Endothelial cell of umbilical vein (primary cell): ENCODE measurements around the gene DSCAML1. TPM values are rescaled to one million over a fixed set of nuclear protein-coding genes. Genes with fewer than 3 reads are reported as not detected.

Experiments
- BruUV-seq: library from RNA; stranded (reverse); fragments of 400-500 nt; replicated peaks from 2 replicates; lab custom pipeline; 2021; lab: Mats Ljungman, UMichigan
- CTCF ChIA-PET: fragments of 300-600, 350-600 bp; sonication (Branson Sonifier 250); formaldehyde crosslinking; loops from one replicate; lab custom pipeline; 2021; ENCODE audit warnings: antibody characterized with exemption, inconsistent platforms; lab: Charles Lee
- POLR2A ChIA-PET: fragments of 300-600, 350-600 bp; sonication (Branson Sonifier 250); formaldehyde crosslinking; loops from one replicate; lab custom pipeline; 2021; ENCODE audit warnings: antibody characterized with exemption, inconsistent platforms; lab: Charles Lee
- DNase-seq: peaks from one replicate; pipeline ENCODE4 v3.0.0-alpha.2; 2011; ENCODE audit warnings: low read depth, low spot score
- FAIRE-seq: peaks from 2 replicates; lab custom pipeline; 2011; peaks lifted over from hg19 to GRCh38; lab: Jason Lieb, UNC
- H2AFZ ChIP-seq: 2 replicates; pipeline ENCODE4 v1.6.0; 2012; ENCODE audit warnings: low read depth, low read length, control low read depth, inconsistent platforms
- H3K27ac ChIP-seq: 2 replicates; pipeline ENCODE4 v1.5.1; 2011; ENCODE audit warnings: low read depth, mild to moderate bottlenecking, control low read depth, low read length, moderate library complexity; ENCODE audit not compliant: insufficient read depth
- H3K27me3 ChIP-seq, 2 experiments: 2 replicates each; pipeline versions ENCODE4 v1.6.0 to v1.6.1; 2011; ENCODE audit warnings: low read length in 2 of 2, mixed read lengths in 1 of 2; ENCODE audit not compliant: control insufficient read depth in 2 of 2, insufficient read depth in 2 of 2
- H3K36me3 ChIP-seq, 2 experiments: 2 replicates in 1 of 2; 3 replicates in 1 of 2; pipeline ENCODE4 v1.5.1; 2011; ENCODE audit warnings: low read length in 2 of 2, mild to moderate bottlenecking in 1 of 2, moderate library complexity in 1 of 2; ENCODE audit not compliant: control insufficient read depth in 2 of 2, insufficient read depth in 2 of 2; ENCODE audit errors: extremely low read depth in 1 of 2
- H3K4me1 ChIP-seq: 3 replicates; pipeline ENCODE4 v1.5.1; 2011; ENCODE audit warnings: mild to moderate bottlenecking, low read length; ENCODE audit not compliant: control insufficient read depth, insufficient read depth; ENCODE audit errors: extremely low read depth
- H3K4me2 ChIP-seq: 2 replicates; pipeline ENCODE4 v1.6.1; 2011; ENCODE audit warnings: low read length, control low read depth, mixed read lengths; ENCODE audit not compliant: insufficient read depth
- H3K4me3 ChIP-seq, 3 experiments: fragments of 200-600 bp in 1 of 3; sonication (generic), shearing (Covaris generic) in 1 of 3; replicated peaks in 1 of 3; 2 replicates each; pipeline ENCODE4 v1.5.1; 2011 to 2016; ENCODE audit warnings: control low read depth in 3 of 3, low read length in 3 of 3, mild to moderate bottlenecking in 2 of 3, inconsistent platforms in 1 of 3, low read depth in 1 of 3, moderate library complexity in 1 of 3; ENCODE audit not compliant: insufficient read depth in 1 of 3
- H3K79me2 ChIP-seq: 2 replicates; pipeline ENCODE4 v1.6.0; 2012; ENCODE audit warnings: low read length, inconsistent platforms; ENCODE audit not compliant: control insufficient read depth, insufficient read depth
- H3K9ac ChIP-seq: replicated peaks from 2 replicates; pipeline ENCODE3; 2011; ENCODE audit warnings: low read length, control low read depth; ENCODE audit not compliant: insufficient read depth; ENCODE audit errors: extremely low read depth
- H3K9me1 ChIP-seq: replicated peaks from 3 replicates; pipeline ENCODE4 v1.6.0; 2011; ENCODE audit warnings: mild to moderate bottlenecking, low read length; ENCODE audit not compliant: control insufficient read depth, insufficient read depth; ENCODE audit errors: extremely low read depth
- H3K9me3 ChIP-seq: replicated peaks from 2 replicates; pipeline ENCODE4 v1.5.1; 2012; ENCODE audit warnings: low read length, inconsistent platforms; ENCODE audit not compliant: control insufficient read depth, insufficient read depth
- H4K20me1 ChIP-seq: replicated peaks from 2 replicates; pipeline ENCODE3; 2011; ENCODE audit warnings: mild to moderate bottlenecking, low read length; ENCODE audit not compliant: control insufficient read depth, insufficient read depth; ENCODE audit errors: extremely low read depth
- EZH2 ChIP-seq: IDR thresholded peaks from 2 replicates; pipeline ENCODE4 v1.6.1; 2012; ENCODE audit warnings: borderline replicate concordance, low read depth, mild to moderate bottlenecking, moderate library complexity, low read length, inconsistent platforms; ENCODE audit not compliant: severe bottlenecking
- FOS ChIP-seq: IDR thresholded peaks from 2 replicates; pipeline ENCODE4 v1.6.1; 2011; ENCODE audit warnings: mild to moderate bottlenecking, low read length, moderate library complexity, borderline replicate concordance; ENCODE audit not compliant: insufficient read depth
- GATA2 ChIP-seq: IDR thresholded peaks from 2 replicates; pipeline ENCODE4 v1.7.0; 2011; ENCODE audit warnings: low read depth, mild to moderate bottlenecking, moderate library complexity, mixed read lengths, low read length; ENCODE audit not compliant: insufficient read length, insufficient read depth
- JUN ChIP-seq: IDR thresholded peaks from 2 replicates; pipeline ENCODE4 v1.6.1; 2011; ENCODE audit warnings: borderline replicate concordance, low read depth; ENCODE audit not compliant: insufficient read length, insufficient read depth
- MYC ChIP-seq: IDR thresholded peaks from one replicate; pipeline ENCODE4 v1.6.1; 2011; ENCODE audit warnings: mild to moderate bottlenecking, low read depth, low read length
- POLR2A ChIP-seq: IDR thresholded peaks from 2 replicates; pipeline ENCODE4 v1.6.1; 2012; ENCODE audit warnings: low read depth, mild to moderate bottlenecking, control low read depth, low read length
- POLR2AphosphoS5 ChIP-seq: IDR thresholded peaks from 2 replicates; pipeline ENCODE4 v1.6.1; 2012; ENCODE audit warnings: low read depth, mild to moderate bottlenecking, control low read depth, low read length, moderate library complexity; ENCODE audit not compliant: insufficient read depth
- dilution Hi-C: fragments of 300-500 bp; cut with MboI; formaldehyde crosslinking; loops from one replicate; pipeline ENCODE4 v1.15.0; 2019; ENCODE audit warnings: low sequenced_read_pairs; ENCODE audit not compliant: extremely low pct_ligation_motif_present
- intact Hi-C: fragments of 100-400 bp; cut with micrococcal nuclease; formaldehyde crosslinking; loops from one replicate; pipeline ENCODE4 v1.10.0; 2022
- polyA plus RNA-seq, 4 experiments: library from polyadenylated mRNA; depleted of rRNA in 3 of 4; stranded (reverse) in 3 of 4; unstranded in 1 of 4; fragments of >200 nt; gene quantifications; 2 replicates each; pipeline versions ENCODE4 v1.2.1 to v1.2.3, GENCODE V29; 2011 to 2012; ENCODE audit warnings: missing spikeins in 1 of 4
- total RNA-seq: library from RNA; stranded (reverse); gene quantifications from 2 replicates; pipeline ENCODE4 v1.2.3, GENCODE V29; 2021
- TF ChIP-seq, protein P1 (sequence below), 2 donors: IDR thresholded peaks; 1 replicate in 1 of 2; 2 replicates in 1 of 2; pipeline ENCODE4 v1.5.1; 2011; ENCODE audit warnings: low read length in 2 of 2, mild to moderate bottlenecking in 2 of 2, moderate library complexity in 2 of 2, control low read depth in 1 of 2, inconsistent platforms in 1 of 2, low read depth in 1 of 2; ENCODE audit not compliant: insufficient read depth in 1 of 2; ENCODE audit errors: extremely low read depth in 1 of 2
- TF ChIP-seq, protein P2 (sequence below): IDR thresholded peaks from 2 replicates; pipeline ENCODE4 v1.6.1; 2011; ENCODE audit not compliant: insufficient read depth, insufficient read length

The DSCAML1 gene
- total and polyA plus RNA-seq, 2 donors (not counting 3 experiments of a cell fraction or from before 2014, with no cell fraction given) = not detected

DNA sequence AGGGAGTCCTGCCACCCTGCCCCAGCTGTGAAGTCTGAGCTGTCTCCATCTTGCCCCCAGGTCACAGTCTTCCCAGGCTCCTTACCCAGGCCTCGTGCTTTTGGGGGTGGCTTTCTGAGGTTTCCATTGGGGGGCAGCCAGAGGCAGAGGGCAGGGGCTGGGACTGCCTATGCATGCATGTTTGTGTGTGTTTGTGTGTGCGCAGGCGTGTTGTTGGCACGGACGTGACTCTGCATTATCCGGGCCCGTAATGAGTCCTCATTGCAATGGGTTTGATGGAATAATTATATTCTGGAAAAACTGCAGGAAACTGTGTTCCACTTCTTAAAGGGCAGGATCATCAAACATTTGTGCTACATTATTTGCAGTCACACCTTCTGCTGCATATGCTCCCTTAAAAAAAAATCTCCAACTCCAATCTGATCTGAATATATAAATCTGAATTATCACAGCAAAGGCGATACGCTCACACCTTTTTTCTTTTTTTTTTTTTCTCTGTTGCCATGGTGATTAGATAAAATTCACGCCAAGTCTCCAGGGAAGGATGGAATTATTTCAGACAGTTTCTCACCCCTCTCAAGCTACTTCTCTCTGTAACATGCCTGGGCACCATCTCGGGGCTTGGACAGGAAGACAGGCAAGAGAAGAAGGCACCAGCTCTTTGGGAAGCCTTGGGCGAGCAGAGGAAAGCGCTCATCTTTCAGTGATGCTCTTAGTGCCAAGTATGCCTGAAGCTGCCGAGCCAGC, 45.9 kb downstream of the DSCAML1 start:
- ChIA-PET POLR2A (no interaction called here), CTCF (no interaction called here)
- H3K4me2 ChIP-seq = no peak overlapping the region
- no peak overlapping the region for H3K4me3 ChIP-seq
- no peaks in the 10 kb centered on the region for H3K36me3 ChIP-seq
- H3K9me1 ChIP-seq = no peaks in the 10 kb centered on the region
- dilution Hi-C loops (no loop called here), intact Hi-C loops (no loop called here)
- BruUV-seq = no TSS peak
- H3K9me3 ChIP-seq = no peaks in the 10 kb centered on the region
- FAIRE-seq (no peak), DNase-seq (no peak)
- TF ChIP-seq, protein P1, sequence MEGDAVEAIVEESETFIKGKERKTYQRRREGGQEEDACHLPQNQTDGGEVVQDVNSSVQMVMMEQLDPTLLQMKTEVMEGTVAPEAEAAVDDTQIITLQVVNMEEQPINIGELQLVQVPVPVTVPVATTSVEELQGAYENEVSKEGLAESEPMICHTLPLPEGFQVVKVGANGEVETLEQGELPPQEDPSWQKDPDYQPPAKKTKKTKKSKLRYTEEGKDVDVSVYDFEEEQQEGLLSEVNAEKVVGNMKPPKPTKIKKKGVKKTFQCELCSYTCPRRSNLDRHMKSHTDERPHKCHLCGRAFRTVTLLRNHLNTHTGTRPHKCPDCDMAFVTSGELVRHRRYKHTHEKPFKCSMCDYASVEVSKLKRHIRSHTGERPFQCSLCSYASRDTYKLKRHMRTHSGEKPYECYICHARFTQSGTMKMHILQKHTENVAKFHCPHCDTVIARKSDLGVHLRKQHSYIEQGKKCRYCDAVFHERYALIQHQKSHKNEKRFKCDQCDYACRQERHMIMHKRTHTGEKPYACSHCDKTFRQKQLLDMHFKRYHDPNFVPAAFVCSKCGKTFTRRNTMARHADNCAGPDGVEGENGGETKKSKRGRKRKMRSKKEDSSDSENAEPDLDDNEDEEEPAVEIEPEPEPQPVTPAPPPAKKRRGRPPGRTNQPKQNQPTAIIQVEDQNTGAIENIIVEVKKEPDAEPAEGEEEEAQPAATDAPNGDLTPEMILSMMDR (IDR thresholded peaks at IDR 0.05; ENCODE audit: extremely low read depth in 1 of 2, insufficient read depth in 1 of 2, low read depth in 1 of 2, low read length in 2 of 2) = no peak
- no peak for TF ChIP-seq GATA2
- no peak for TF ChIP-seq EZH2
- TF ChIP-seq POLR2AphosphoS5 = no peak
- TF ChIP-seq POLR2A = no peak
- no peak for TF ChIP-seq FOS
- TF ChIP-seq, protein P2, sequence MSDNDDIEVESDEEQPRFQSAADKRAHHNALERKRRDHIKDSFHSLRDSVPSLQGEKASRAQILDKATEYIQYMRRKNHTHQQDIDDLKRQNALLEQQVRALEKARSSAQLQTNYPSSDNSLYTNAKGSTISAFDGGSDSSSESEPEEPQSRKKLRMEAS = no peak
- TF ChIP-seq JUN = no peak
- TF ChIP-seq MYC = no peak
- H3K27ac ChIP-seq = no peak overlapping the region
- no peak overlapping the region for H2AFZ ChIP-seq
- H3K9ac ChIP-seq = no peak overlapping the region
- no peaks in the 10 kb centered on the region for H3K79me2 ChIP-seq
- H3K27me3 ChIP-seq = peaks cover 0 to 2% of the 10 kb centered on the region in 2 experiments
- no peaks in the 10 kb centered on the region for H3K4me1 ChIP-seq
- H4K20me1 ChIP-seq = no peaks in the 10 kb centered on the region
